CD4-positive, alpha-beta T cell treated with Interleukin-17A for 1 hour (primary cell): ENCODE results near the gene PLA2G4F.

Source experiments
- DNase-seq: peaks from one replicate; pipeline ENCODE4 v3.0.0-alpha.2; 2020

PLA2G4F gene

DNA sequence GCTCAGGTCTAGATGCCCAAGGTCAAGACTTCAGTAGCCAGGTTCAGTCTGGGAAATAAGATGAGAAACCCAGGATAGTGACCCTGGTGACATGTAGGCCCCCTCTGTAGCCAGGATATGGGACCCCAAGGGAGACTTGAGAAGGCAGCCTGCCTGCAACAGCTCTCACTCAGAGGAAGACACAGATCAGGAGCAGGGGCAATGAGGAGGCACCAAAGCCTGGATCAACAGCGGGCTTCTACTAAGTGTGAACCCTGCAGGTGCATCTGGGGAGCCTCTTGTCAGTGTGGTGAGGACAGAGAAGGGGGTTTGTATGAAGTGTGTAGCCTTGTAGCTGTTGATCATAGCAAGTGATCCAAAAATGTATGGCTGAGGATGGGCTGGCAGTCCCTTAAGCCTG is 25.4 kb downstream of the PLA2G4F start:
- DNase-seq = no peak

DNA sequence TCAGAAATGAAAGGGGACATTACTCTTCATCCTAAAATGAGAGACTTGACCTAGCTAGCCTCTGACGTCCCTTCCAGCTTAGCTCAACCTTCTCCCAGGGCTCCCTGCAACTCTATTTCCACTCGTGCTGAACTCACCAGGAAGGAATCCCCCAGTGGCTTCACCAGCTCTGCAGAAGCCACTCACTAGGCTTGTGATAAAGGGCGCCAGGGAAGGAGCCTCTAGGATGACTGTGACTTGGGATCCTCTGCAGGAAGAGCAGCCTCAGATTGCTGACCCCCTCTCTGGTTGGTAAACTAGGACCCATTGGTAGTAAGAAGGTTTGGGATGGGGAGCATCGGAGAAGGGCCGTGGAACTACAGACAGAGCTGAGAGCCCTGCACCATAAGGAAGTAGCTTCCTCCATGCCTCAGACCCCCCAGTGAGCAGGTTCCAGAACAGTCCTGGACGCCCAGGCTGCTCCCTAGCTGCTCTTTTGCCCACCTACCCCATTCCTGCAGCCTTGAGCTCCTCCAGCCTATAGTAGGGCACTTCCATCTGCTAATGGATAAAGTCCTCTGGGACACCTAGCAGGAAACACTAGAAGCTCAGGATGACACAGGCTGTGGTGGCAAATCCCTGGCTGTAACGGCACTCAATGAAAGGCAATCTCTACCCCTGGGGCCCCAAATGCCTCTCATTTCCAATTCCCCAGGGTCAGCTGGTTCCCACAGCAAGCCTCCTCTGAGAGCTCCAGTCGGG is 26.0 kb downstream of the PLA2G4F start:
- DNase-seq = no peak

DNA sequence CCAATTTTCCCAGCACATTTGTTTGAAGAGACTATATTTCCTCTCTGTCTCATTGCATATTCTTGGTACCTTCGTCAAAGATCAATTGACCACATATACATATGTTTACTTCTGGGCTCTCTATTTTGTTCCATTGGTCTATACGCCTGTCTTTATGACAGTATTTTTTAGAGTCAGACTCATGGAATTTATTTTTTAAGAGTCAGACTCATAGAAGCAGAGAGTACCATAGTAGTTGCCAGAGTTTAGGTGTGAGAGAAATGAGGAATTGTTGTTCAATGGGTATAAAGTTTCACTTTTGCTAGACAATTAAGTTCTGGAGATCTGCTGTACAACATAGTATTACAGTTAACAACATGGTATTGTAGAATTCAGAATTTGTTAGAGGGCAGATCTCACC is 27.1 kb downstream of the PLA2G4F start:
- no peak for DNase-seq

DNA sequence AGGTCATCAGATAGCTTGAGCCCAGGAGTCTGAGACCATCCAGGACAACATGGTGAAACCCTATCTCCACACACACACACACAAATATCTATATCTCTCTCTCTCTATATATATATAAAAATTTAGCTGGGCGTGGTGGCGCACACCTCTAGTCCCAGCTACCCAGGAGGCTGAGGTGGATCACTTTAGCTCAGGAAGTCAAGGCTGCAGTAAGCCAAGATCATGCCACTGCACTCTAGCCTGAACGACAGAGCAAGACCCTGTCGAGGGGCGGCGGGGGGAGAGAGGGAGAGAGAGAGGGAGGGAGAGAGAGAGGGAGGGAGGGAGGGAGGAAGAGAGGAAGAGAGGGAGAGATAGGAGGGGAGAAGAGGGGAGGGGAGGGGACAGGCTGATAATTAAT is 28.0 kb downstream of the PLA2G4F start:
- DNase-seq = no peak

DNA sequence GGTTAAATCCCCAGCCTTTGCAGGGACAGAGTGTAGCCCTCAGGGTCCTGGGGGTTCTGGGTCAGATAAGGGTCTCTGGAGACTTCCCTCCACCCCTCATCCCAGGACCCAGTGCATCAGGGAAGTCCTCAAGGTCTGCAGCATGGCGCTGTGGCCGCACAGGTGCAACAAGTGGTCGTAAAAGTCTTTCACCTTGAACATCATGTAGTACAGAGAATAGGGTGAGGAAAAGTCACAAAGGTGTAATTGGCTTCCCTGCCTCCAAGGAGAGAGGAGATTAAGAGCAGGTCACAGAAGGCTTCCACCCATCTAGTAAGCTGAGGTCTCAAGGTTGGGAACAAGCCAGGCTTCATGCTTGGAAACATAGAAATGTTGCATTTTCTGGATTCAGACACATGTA is 32.9 kb downstream of the PLA2G4F start:
- DNase-seq = no peak

DNA sequence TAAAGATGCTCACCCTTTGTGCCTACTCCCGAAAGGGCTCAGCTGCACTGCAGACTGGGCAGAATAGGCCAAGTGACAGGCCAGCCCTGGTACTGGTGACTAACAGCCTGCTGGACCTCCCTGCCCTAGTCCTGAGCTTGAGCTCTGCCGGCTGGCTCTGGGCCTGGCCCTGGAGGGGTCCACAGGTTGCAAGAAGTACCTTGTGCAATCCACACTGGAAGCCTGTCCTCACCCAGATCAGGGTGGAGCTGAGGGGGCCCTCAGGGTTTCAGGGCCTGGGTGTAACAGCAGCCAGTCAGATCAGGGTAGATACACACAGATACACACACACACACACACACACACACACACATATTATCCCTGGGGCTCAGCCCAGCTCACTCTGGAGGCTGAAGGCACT is 34.8 kb downstream of the PLA2G4F start:
- no peak for DNase-seq

DNA sequence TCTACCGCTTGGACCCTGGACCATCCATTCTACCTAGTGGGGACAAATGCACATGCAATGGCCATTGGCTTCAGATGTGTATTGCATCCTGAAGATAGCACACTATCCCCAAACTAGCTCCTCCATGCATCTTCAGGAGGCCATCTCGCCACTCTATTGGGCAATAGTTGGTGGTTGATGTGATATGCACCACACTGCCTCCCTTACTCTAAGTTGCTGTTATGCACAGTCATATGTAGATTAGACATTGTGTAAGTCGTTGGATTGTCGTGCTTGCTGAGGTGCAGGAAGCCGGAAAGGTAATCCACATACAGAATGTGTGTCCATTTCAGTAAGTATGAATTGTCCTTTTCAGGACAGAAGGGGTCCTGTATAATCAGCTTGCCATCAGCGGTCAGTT is 35.4 kb downstream of the PLA2G4F start:
- no peak for DNase-seq

DNA sequence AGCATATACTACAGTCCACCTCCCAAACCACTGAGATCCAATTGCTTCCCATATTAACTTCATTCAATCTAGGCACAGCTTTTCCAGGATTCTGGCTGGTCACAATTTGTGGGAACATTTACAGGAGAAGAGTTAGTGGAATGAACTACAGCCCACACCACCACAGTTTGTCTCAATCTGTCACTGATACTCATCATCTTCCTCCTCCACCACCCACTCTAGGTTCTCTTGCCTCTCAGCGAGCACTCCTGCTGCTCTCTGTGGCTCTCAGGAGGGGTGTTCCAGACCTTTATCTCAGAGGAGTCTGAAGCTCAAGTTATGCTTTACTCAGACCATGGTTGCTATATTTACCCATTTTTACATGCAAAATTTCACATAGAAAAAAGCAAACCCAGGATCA is 36.2 kb downstream of the PLA2G4F start:
- DNase-seq = no peak

DNA sequence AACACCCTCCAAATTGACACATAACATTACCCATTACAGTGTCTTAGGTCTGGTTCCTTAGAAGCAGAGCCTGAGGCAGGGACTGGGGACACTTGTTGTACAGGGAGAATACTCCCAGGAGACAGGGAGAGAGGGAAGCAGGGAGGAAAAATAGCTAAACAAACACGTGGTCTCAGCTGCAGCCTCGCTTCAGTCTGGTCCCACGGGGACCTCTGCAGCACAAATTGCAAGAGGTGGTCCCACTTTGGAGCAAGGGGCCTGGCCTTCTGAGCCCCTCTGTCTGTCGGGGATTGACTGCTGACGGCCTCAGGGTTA is 37.0 kb downstream of the PLA2G4F start:
- DNase-seq = no peak

DNA sequence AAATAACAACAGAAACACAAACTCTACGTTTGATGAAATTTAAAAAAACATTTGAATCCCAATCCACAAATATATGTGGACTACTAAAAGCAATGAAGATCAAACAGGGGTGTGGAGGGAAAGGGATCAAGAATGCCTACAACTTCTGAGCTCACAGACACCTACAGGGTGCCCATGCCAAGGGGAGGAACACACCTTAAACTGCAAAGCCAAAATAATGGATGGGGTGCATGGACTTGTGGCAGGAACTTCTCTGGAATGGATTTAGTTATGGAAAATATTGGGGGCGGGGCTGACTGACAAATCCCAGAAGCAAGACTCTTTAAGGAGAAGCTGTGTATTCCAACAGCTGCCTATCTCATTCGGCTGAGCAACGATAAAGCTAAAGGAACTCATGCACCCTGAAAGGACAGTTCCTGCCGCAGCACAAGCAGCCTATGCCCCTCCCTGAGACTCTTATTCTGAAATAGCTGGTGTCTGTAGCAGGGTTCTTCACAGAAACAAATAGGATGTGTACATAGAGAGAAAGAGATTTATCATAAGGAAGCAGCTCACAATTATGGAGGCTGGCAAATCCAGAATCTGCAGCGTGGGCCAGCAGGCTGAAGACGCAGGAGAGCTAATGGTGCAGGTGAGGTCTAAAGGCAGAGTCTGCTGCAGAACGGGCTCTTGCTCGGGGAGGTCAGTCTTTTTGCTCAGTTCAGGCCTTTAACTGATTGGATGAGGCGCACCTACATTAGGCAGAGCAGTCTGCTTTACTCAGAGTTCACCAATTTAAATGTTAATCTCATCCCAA is 37.6 kb downstream of the PLA2G4F start:
- DNase-seq = no peak

DNA sequence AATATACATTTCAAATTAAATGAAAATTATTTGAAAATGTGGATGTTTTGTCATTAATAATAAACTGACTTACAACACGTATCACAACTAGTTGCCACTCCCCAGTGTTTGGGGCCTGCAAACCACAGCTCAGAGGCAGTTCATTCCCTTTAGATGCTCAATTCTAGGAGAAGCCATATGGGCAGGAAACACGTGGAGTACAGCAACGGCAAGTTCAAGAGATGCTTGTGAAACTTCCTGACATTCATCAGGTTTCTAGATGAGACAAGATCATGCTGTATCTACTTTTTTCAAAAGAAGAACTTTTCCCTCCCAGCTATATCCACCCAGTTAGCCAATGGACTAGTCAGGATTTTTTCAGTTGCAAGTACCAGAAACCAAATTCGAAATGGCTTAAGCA is 44.5 kb downstream of the PLA2G4F start:
- no peak for DNase-seq

DNA sequence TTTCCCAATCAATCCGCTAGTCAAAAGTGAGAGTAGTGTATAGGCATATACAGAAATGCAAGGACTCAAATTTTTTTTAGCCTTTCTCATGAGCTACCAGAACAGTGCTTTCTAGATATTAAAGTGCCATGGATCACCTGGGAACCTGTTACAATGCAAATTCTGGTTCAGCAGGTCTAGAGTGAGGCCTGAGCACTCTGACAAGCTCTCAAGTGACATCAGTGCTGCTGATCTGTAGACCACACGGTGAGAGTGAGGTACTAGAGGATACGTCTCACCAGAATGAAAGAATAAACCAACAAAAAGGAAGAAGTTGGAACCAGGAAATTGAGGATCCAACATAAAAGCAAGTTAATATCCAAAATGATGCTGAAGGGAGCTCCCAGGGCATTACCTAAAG is 46.1 kb downstream of the PLA2G4F start:
- DNase-seq = no peak

DNA sequence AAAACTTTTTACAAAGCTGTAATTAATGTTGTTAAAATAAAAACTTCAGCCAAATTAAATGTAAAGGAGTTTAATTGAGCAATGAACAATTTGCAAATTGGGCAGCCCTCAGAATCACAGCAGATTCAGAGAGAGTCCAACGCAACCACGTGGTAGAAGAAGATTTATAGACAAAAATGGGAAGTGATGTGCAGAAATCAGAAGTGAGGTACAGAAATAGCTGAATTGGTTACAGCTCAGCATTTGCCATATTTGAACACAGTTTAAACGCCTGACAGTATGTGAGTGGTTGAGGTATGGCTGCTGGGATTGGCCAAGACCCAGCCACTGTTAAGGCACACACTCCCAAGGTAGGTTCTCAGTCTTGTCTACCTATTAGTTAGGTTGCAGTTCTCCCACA is 47.6 kb downstream of the PLA2G4F start:
- DNase-seq = no peak

DNA sequence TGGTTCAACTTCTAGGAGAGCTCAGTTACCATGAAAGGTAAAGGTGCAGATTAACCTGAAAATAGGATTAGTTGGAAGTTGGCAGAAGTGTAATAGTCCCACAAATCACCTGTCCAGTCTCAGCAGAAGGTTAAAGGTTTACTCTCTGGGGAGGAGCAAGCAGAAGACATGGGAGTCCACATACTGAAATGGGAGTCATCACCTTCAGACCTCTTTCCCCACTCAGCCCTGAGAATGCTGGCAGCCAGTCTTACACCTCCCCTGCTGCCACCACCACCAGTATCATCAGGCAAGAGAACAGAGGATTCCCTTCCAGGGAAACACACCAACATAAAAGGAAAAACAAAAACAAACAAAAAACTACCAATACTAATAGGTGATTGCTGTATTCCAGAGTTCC is 48.2 kb downstream of the PLA2G4F start:
- DNase-seq = no peak

DNA sequence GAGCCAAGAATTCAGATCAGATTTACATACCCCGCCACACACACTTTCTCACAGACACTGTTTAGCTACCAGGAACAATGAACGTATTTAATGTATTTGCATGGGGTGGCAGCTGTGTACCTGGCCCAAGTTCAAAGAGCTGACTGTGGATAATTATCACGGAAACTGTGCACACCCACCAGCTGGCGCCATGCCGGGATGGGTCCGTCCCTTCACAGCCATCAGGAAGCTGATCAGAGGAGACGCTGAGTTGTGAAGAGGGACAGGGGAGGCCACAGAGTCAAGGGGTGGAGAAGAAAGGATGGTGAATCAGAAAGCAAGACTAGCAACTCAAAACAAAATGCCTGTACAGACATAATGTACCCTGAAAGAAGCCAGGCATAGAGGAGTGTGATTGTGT is 49.0 kb downstream of the PLA2G4F start:
- no peak for DNase-seq

DNA sequence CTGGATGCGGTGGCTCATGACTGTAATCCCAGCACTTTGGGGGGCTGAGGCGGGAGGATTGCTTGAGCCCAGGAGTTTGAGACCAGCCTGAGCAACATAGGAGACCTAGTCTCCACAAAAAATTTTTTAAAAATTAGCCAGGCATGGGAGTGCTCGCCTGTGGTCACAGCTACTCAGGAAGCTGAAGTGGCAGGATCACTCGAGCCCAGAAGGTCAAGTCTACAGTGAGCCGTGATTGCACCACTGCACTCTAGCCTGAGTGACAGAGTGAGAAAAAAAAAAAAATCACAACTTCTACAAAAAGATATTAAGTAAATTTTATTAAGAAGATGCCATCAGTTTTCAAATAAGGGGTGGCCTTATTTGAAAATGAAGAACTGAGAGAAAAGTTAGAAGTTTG is 50.1 kb downstream of the PLA2G4F start:
- no peak for DNase-seq

DNA sequence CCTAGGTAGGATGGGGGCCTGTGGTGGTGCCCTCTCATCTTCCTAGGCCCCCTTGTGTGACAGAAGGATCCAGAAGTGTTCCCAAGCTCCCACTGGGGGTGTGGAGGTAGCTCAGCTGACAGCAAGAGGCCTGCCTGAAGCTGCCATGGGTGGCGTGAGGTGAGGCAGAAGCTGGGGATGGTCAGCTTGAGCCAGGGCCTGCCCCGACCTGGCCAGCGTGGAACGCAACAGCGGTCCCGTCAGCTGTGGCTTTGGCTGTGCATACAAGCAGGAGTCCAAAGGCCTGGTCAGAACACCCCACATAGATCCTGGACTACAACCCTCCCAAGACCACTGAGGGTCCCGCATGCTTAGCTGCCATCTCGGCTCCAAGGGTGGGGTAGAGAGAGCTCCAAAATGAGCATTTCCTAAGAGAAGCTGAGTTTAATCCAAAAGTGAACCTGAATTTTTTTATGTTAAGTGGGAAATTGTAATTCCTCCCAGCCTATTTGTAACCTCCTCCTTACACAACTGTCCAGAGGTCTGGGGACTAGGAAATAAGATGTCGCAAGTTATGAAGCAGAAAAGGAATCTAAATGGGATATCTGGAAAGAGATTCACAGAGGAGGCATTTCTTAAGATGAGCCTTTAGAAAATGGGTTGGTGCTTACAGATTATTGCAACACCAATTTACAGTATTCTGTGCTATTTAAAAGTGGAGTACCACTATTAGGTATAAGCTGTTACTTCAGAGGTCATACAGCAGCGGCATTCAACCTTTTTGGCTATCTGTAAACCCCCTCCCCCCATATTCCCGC is 52.1 kb downstream of the PLA2G4F start:
- no peak for DNase-seq

DNA sequence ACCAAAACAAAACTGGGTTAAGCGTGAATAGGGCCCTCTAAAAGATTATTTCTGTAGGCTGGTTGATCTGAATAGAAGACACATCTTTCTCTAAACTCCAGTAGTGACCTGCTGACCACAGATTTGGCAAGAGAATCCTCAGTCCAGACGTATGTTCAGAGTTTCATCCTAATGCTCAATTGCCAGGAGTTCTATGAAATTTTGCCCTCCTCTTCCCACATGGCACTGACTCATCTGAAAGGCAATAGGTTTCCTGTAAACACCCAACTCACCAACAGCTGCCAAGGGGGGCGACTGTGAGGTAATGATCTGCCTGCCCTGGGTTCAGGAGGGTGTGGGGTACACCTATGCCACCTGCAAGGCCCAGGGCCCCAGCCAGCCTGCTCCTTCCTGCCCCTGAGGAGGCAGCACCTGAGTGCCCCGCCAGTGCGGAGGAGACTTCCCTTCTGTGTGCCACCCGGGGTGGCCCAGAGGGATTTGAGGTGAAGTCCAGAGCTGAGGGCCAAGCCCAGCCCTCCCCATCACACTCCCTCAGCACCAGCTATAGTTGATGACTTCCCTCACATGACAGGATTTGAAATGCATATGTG is 53.7 kb downstream of the PLA2G4F start:
- no peak for DNase-seq

DNA sequence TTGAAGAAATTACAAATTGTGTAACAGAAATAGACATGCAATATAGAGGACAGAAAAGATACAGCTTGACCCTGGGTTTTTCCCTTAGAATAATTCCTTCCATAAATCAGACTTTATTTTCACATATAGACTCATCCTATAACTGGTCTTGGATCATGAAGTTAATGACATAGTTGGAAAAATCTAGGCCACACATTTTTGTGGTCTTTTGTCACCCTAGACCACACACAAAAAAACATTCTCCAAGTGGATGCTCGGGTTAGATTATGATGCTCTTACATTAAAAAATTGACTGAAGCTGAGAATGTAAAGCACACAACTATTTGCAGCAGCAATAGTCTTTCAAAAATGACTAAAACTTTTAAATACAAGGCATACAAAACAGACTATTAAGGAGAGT is 54.6 kb downstream of the PLA2G4F start:
- DNase-seq = no peak

DNA sequence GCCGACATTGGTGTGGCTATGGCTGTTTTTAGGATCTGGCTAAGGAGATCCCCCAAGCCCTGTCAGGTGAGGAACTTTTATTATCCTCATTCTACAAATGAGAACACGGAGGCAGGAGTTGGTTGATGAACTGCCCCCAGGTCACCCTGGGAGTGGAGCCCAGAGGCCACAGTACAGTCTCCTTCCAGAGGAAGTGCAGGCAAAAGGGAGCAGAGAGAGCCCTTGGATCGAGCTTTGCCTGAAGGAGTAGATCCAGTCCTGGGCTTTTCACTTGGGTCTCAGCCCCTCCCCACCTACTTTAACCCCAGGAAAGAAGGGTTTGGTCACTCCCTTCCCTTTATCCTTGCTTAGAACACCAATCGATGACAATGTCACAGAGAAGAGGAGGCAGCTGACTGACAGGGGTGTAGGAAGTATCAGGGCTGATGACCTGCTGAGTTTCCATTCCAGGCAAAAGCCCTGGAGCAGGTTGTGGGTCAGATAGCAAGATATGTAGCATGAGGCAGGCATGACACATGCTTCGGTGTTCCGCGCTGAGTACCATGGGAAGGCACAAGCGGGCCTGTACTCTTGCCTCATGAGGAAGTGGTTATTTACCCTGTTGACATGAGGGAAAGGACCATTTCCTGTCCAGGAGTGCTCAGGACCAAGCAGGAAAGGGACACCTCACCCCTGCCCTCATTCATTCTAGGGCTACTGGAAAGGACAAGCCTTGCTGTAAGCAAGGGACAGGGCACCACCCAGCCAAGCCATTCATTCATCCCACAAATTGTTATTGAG is 56.2 kb downstream of the PLA2G4F start:
- no peak for DNase-seq

DNA sequence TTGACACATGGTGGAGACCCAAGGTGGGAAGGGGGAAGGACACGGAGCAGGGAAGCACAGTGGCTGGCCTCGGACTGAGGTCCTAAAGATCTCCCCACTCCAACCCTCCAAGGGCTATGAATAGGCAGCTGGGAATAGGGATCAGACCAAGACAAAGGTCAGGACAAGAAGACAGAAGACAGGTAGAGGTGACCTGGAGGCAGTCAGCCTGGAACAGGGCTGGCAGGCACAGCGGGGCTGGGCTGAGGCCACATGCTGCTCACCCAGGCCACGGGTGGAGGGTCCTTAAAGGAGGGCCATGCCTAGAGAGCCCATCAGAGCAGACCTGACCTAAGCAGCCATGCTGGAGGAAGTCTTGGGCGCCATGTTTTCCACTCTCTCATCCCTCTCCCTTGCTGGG is 59.4 kb downstream of the PLA2G4F start:
- DNase-seq = no peak

DNA sequence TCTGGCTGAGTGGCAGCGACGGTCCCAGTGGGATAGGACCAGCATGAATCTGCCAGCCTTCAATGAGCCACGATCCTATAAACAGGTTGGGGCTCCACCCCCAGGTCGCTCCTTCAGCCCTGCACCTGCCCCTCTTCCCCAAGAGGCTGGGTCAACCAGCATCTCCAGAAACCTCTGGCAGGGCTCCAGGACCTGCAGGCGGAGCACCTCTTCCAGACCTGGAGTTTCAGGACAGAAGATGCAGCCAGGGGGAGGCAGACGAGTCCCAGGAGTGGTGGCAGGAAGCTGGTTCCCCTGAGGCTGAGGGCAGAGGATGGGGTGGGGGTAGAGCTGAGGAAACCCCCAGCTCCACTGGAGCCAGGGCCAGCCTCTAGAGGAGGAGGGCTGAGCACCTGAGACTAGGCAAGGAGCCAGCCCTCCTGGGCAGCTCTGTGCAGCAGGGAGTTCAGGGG is 61.9 kb downstream of the PLA2G4F start, which contains the start of gene PLA2G4D:
Gene PLA2G4D (minus strand): TSS at position 51 of the 452 bp plus-strand sequence. CDS start 103 bp downstream, outside the sequence.
- no peak for DNase-seq

DNA sequence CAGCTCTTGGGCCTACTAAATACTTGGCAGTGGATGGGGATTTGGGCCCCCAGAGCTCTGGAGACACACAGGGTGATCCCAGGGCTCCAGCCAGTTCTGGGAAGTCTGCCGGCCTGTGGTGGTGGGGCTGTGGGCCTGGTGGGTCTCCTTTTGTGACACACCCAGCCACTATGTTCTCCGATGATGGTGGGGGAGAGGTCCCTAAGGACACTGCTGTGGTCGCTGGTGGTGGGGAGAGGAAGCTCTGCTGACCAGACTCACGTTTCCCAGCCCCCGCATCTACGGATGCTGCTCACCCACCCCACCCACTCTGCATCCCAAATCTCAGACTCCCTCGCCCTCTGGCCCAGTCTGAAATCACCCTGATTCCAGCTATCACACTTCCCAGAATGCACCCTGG is 62.5 kb downstream of the PLA2G4F start:
- no peak for DNase-seq
